HG02852 (cell line): ENCODE results near the gene TCF7L1.

Source experiments
- ATAC-seq: cut with Tn5 transposase; IDR thresholded peaks from one replicate; pipeline ENCODE4 v1.9.1; 2021; ENCODE audit warnings: mild to moderate bottlenecking, moderate library complexity; ENCODE audit not compliant: unreplicated experiment

TCF7L1 gene

GRCh38 chr2:85273738-85274731 lies 140.8 kb downstream of the TCF7L1 start:
- no peak for ATAC-seq

DNA sequence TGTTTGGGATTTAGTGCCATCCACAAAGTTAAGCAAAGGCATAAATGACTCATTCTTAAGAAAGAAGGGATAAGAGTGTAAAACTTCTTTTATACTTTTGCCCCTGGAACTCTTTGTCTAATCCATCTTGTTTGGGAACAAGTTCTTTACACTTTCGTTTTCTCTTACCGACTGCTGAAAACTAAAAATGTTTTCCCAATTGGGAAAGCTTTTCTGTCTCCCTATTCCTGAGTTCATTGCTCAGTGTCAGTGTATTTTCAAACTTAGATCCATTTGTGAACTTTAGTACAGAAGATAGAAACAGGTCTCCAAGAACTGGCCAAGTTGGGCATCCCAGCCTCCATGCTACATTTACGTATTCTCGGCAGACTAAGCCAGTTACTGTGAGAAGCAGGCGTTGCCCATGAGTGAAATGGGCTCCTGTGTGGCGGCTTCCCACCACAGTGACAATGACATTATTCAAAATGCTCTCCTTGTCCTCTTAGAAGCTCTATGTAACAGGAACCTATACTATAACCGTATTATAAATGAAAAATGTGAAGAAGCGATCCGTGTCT lies 142.9 kb downstream of the TCF7L1 start:
- ATAC-seq = no peak

GRCh38 chr2:85276571-85277118 lies 143.5 kb downstream of the TCF7L1 start:
- ATAC-seq = no peak

DNA sequence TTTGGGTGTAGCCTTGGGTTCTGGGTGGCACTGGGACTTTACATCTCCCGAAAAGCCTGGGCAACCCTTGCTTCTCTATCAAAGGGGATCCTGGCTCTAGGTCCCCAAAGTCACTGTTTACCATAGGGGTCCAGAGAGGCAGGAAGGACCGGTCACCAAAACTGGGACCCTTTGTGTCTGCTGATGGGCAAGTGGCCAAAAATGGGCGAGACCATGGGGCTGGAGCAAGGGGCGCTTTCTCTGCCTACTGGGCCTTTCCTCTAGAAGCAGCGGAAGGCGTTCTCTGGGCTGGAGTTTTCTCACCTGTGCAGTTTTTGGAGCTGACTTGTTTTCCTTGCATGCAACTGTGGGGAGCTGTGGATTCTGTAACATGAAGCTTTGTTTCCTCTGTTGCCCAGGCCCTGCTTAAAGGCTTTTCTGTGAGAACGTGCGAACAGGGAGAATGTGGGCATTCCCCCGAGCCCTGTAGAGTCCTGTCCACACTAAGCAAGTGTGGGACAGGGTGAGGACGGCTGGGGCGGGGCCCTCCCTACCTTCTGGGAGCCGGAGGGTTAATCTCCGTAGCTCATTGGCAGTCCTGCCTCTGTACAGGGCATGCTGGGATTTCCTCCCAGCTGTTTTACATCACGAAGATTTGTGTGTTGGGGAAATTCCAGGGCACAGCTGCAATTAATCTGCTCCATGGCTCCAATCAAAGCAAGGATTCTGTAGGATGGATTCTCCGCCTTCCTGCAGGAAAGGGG lies 144.4 kb downstream of the TCF7L1 start:
- no peak for ATAC-seq

GRCh38 chr2:85278361-85278760 lies 145.2 kb downstream of the TCF7L1 start:
- ATAC-seq = no peak

DNA sequence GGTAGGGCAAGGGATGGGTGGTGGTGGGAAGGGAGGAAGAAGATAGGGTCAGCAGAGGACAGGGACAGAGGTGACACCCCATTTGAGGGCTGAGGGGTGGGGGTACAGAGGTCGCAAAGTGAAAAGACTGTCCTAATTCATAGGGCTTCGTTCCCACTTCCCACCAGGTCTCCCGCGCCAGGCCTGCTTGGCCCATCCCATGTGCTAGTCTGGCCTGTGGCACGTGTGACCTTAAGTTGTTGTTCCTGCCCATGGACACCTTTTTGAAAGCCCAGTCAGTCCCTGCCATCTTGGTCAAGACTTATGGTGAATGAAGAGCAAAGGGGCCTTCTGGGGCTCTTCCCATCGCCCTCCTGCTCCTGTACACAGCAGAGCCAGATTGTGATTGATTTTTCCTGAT lies 148.4 kb downstream of the TCF7L1 start:
- no peak for ATAC-seq

DNA sequence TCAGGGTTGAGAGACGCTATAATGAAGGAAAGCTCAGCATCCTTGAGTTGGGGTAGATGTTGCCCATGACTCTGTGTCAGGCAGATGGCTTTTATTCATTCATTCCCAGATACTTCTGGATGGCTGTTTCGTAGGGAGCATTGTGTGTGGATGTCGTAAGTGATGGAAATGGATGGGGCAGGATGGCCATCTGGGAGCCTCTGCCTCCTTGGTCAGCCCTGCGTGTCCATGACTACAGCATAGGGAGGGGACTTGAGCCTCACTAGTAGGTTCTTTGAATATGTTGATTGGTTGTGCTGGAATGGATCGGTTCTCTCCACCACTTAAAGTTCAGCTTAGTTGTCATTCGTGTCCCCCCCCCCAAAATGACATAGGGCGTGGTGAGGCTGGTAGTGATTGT lies 149.7 kb downstream of the TCF7L1 start:
- ATAC-seq = no peak

GRCh38 chr2:85283641-85284040 lies 150.4 kb downstream of the TCF7L1 start:
- ATAC-seq = no peak

GRCh38 chr2:85286918-85287317 lies 153.7 kb downstream of the TCF7L1 start:
- ATAC-seq = no peak

DNA sequence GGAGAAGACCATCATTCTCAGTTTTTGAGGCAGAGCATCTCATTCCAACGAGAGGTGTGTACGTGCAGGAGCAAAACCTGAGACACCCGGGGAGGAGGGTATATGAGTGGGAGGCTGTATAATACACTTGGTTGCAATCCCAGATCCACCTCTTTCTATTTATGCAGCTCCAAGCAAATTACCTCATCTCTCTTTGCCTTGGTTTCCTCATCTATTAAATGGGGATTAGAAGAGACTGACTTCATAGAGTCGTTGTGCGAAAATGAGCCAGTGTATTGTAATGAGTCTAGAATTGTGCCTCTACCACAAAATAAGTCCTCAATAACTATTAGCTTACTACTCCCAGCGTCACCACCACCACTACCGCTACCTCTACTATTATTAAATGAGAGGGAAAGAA lies 154.5 kb downstream of the TCF7L1 start:
- no peak for ATAC-seq

- ATAC-seq = no peak
Measured at GRCh38 chr2:85288244-85288725, 155.1 kb downstream of the TCF7L1 start.

- ATAC-seq = no peak
Measured at GRCh38 chr2:85291425-85292023, 158.3 kb downstream of the TCF7L1 start.

- ATAC-seq = no peak
Measured at GRCh38 chr2:85302121-85302520, 168.9 kb downstream of the TCF7L1 start.

- no peak for ATAC-seq
Measured at GRCh38 chr2:85303780-85304531, 170.8 kb downstream of the TCF7L1 start.

GRCh38 chr2:85307527-85307897 lies 174.3 kb downstream of the TCF7L1 start:
- no peak for ATAC-seq

- no peak for ATAC-seq
Measured at GRCh38 chr2:85308201-85308600, 175.0 kb downstream of the TCF7L1 start.

DNA sequence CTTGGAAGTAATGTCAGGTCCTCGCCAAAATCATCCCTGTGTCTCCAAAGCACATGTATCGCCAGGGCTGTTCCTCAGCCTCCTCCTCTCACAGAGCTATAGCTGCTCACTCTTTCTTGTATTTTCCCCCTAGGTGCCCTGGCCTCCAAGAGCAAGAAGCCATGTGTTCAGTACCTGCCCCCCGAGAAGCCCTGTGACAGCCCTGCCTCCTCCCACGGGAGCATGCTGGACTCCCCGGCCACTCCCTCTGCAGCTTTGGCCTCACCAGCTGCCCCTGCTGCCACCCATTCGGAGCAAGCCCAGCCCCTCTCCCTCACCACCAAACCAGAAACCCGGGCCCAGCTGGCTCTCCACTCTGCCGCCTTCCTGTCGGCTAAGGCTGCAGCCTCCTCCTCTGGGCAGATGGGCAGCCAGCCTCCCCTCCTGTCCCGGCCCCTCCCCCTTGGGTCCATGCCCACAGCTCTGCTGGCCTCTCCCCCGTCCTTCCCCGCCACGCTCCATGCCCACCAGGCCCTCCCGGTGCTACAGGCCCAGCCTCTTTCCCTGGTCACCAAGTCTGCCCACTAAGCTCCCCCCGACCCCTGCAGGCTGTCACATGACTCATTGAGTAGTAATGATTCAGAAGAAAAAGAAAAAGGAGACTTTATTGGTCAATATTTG lies 175.8 kb downstream of the TCF7L1 start:
- no peak for ATAC-seq

DNA sequence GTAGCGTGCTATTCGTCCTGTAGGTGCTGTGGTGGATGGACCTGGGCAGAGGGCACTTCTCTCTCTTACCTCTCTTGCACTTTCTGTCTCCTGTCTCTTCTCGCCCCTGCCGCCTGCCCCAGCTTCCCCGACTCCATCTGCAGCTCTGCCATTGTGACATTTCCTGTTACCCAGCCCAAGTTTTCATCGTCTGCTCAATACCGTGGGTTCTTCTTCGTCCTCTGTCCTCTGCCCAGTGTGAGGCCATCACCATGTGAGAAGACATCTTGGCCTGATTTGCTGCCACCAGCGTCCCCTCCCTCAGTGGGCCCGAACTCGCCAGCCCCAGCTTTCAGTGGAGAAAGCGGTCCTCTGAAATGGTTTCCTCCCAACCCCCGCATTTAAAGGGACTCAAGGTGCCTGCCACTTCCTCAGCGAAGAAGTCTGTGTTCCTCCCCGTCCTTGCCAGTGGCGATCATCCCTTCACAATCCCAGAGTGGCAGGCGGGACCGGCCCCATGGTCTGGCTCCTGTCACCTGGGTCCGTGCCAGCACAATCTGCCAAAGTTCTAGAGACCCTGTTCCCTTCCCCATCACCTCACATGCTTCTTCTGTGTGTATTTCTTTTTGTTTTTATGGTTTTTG lies 176.6 kb downstream of the TCF7L1 start:
- no peak for ATAC-seq

GRCh38 chr2:85310330-85310729 lies 177.1 kb downstream of the TCF7L1 start:
- ATAC-seq = no peak
